AG10803 (cell line): ENCODE results near the gene CA11.

Experiments
- DNase-seq: peaks from one replicate; pipeline ENCODE4 v3.0.0; 2010; ENCODE audit warnings: low read depth
- H3K4me3 ChIP-seq: 2 replicates; pipeline ENCODE4 v1.5.1; 2011; ENCODE audit warnings: mild to moderate bottlenecking, low read length, control low read depth
- CTCF ChIP-seq: conservative IDR thresholded peaks from 2 replicates; pipeline ENCODE4 v1.5.1; 2011; ENCODE audit warnings: mild to moderate bottlenecking, low read length, control low read depth, inconsistent platforms

CA11 gene

GRCh38 chr19:48668761-48669160, 22.8 kb upstream of the CA11 start:
- H3K4me3 ChIP-seq: no peak overlapping the region
- DNase-seq: no peak
- no peak for TF ChIP-seq CTCF

- H3K4me3 ChIP-seq: no peak overlapping the region
- no peak for TF ChIP-seq CTCF
- DNase-seq: no peak
Observed at GRCh38 chr19:48668332-48668731, 22.3 kb upstream of the CA11 start.

- TF ChIP-seq CTCF: no peak
- H3K4me3 ChIP-seq: no peak overlapping the region
- no peak for DNase-seq
Observed at GRCh38 chr19:48665786-48666185, 19.8 kb upstream of the CA11 start.

- no peak for DNase-seq
- no peak overlapping the region for H3K4me3 ChIP-seq
- no peak for TF ChIP-seq CTCF
Observed at GRCh38 chr19:48664476-48664875, 18.5 kb upstream of the CA11 start.

GRCh38 chr19:48663667-48664066, 17.7 kb upstream of the CA11 start:
- no peak for DNase-seq
- H3K4me3 ChIP-seq: no peak overlapping the region
- no peak for TF ChIP-seq CTCF

GRCh38 chr19:48661711-48662090, 15.7 kb upstream of the CA11 start:
- DNase-seq: no peak
- H3K4me3 ChIP-seq: no peak overlapping the region
- no peak for TF ChIP-seq CTCF

- peak; percentile 80 for DNase-seq
- no peak overlapping the region for H3K4me3 ChIP-seq
- TF ChIP-seq CTCF: no peak
Observed at GRCh38 chr19:48660852-48661710, 15.1 kb upstream of the CA11 start.
